CD4-positive, CD25-positive, alpha-beta regulatory T cell (primary cell): ENCODE data around the gene PTPMT1. TPM values are rescaled to one million over a fixed set of nuclear protein-coding genes. Genes with fewer than 3 reads are reported as not detected.
A peak's percentile ranks its signal among the peaks of the same experiment; 100 is the strongest.

ENCODE experiments used
- ATAC-seq, 2 donors: fragments of 150-1000 bp; cut with Tn5 transposase; one replicate each; pipeline ENCODE4 v1.10.0; 2021; ENCODE audit warnings: low read depth in 2 of 2, moderate number of reproducible peaks in 2 of 2, moderate library complexity in 1 of 2
- DNase-seq, 3 donors: peaks; one replicate each; pipeline versions ENCODE4 v3.0.0 to v3.0.0-alpha.2; 2012 to 2022; ENCODE audit warnings: mixed read lengths in 1 of 3
- H3K27ac ChIP-seq: one replicate; pipeline ENCODE4 v1.7.0; 2013; ENCODE audit warnings: mild to moderate bottlenecking, low read length; ENCODE audit not compliant: insufficient read depth, poor library complexity, severe bottlenecking
- H3K27me3 ChIP-seq: one replicate; pipeline ENCODE4 v1.7.0; 2013; ENCODE audit warnings: low read length; ENCODE audit not compliant: control insufficient read depth, insufficient read depth
- H3K36me3 ChIP-seq: one replicate; pipeline ENCODE4 v1.7.0; 2013; ENCODE audit warnings: mild to moderate bottlenecking, low read length, moderate library complexity; ENCODE audit not compliant: control insufficient read depth, insufficient read depth
- H3K4me1 ChIP-seq: 2 replicates; pipeline ENCODE4 v1.7.0; 2013; ENCODE audit warnings: mild to moderate bottlenecking, low read length; ENCODE audit not compliant: insufficient read depth, control insufficient read depth, poor library complexity, severe bottlenecking
- H3K4me3 ChIP-seq: one replicate; pipeline ENCODE4 v1.7.0; 2013; ENCODE audit warnings: low read depth, mild to moderate bottlenecking, low read length, moderate library complexity
- H3K9me3 ChIP-seq, 2 experiments: 1 replicate in 1 of 2; 2 replicates in 1 of 2; pipeline ENCODE4 v1.7.0; 2013; ENCODE audit warnings: low read length in 2 of 2, mild to moderate bottlenecking in 1 of 2, moderate library complexity in 1 of 2; ENCODE audit not compliant: control insufficient read depth in 2 of 2
- H3K27ac Mint-ChIP-seq, 3 donors: one replicate each; pipeline ENCODE4 v1.8.0; 2020 to 2022; ENCODE audit warnings: mild to moderate bottlenecking in 3 of 3, mixed read lengths in 3 of 3, moderate library complexity in 2 of 3
- H3K27me3 Mint-ChIP-seq: one replicate; pipeline ENCODE4 v1.8.0; 2022; ENCODE audit warnings: mild to moderate bottlenecking, mixed read lengths
- H3K36me3 Mint-ChIP-seq: one replicate; pipeline ENCODE4 v1.8.0; 2020; ENCODE audit warnings: mixed read lengths
- H3K4me1 Mint-ChIP-seq, 4 donors: one replicate each; pipeline ENCODE4 v1.8.0; 2020 to 2022; ENCODE audit warnings: mixed read lengths in 4 of 4, mild to moderate bottlenecking in 1 of 4
- H3K4me3 Mint-ChIP-seq, 4 donors: one replicate each; pipeline ENCODE4 v1.8.0; 2020 to 2022; ENCODE audit warnings: mild to moderate bottlenecking in 4 of 4, mixed read lengths in 4 of 4, moderate library complexity in 3 of 4
- H3K9me3 Mint-ChIP-seq, 7 donors: one replicate each; pipeline ENCODE4 v1.8.0; 2020 to 2022; ENCODE audit warnings: mixed read lengths in 7 of 7, mild to moderate bottlenecking in 3 of 7, moderate library complexity in 2 of 7
- polyA plus RNA-seq, 4 donors: library from polyadenylated mRNA; unstranded; fragments of 300-500 nt; fragmentation: Illumina TruSeq; gene quantifications; one replicate each; pipeline ENCODE4 v1.2.3, GENCODE V29; 2021
- total RNA-seq: library from RNA; stranded (reverse); gene quantifications from one replicate; pipeline ENCODE4 v1.2.3, GENCODE V29; 2022

Gene PTPMT1
- total and polyA plus RNA-seq, 5 donors from 2014 or later = 19.5 to 86.1 (median 73.7) TPM

DNA sequence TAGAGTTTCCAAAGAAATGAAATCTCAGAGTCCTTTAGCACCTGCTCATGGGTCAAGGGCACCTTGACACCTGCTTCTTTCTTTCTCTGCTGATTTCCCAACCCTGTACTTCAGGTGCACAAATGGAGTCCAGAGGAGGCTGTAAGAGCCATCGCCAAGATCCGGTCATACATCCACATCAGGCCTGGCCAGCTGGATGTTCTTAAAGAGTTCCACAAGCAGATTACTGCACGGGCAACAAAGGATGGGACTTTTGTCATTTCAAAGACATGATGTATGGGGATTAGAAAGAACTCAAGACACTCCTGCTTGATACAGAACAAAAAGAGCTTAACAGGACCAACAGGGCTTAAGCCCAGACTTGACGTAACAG, 5.9 kb downstream of the PTPMT1 start:
- peak overlapping the region in 2 of 4 donors; percentile 29 to 45 for H3K4me3 Mint-ChIP-seq

GRCh38 chr11:47571895-47572294, 6.5 kb downstream of the PTPMT1 start:
- H3K4me1 Mint-ChIP-seq = peaks cover 6 to 39% (median 14%) of the 10 kb centered on the region in 4 donors
- Histone ChIP-seq H3K36me3 (peaks cover 42% of the 10 kb centered on the region), H3K9me3 (no peaks in the 10 kb centered on the region), H3K4me1 (peaks cover 6% of the 10 kb centered on the region), H3K4me3 (no peak overlapping the region), H3K27ac (no peak overlapping the region), H3K27me3 (no peaks in the 10 kb centered on the region)
- H3K4me3 Mint-ChIP-seq = peak overlapping the region in 1 of 4 donors; percentile 45
- H3K9me3 Mint-ChIP-seq = no peaks in the 10 kb centered on the region
- DNase-seq (no peak), ATAC-seq (no peak)
- peaks cover 13% of the 10 kb centered on the region for H3K36me3 Mint-ChIP-seq
- no peak overlapping the region for H3K27ac Mint-ChIP-seq
- no peaks in the 10 kb centered on the region for H3K27me3 Mint-ChIP-seq

More for the DNA sequence above, 5.9 kb downstream of the PTPMT1 start:
- no peak for DNase-seq
- no peaks in the 10 kb centered on the region for H3K9me3 Mint-ChIP-seq
- H3K4me1 Mint-ChIP-seq = peaks cover 11 to 39% (median 19%) of the 10 kb centered on the region in 4 donors
- no peak overlapping the region for H3K27ac ChIP-seq
- no peaks in the 10 kb centered on the region for H3K27me3 ChIP-seq
- H3K27ac Mint-ChIP-seq = peak overlapping the region in 1 of 3 donors; percentile 54
- ATAC-seq = no peak
- H3K9me3 ChIP-seq = no peaks in the 10 kb centered on the region
- H3K4me1 ChIP-seq = peaks cover 5% of the 10 kb centered on the region
- no peak overlapping the region for H3K4me3 ChIP-seq
- no peaks in the 10 kb centered on the region for H3K27me3 Mint-ChIP-seq
- peaks cover 13% of the 10 kb centered on the region for H3K36me3 Mint-ChIP-seq
- H3K36me3 ChIP-seq = peaks cover 42% of the 10 kb centered on the region

- no peak overlapping the region for H3K27ac ChIP-seq
- no peak overlapping the region for H3K4me3 ChIP-seq
- ATAC-seq = no peak
- no peaks in the 10 kb centered on the region for H3K9me3 Mint-ChIP-seq
- DNase-seq = no peak
- H3K36me3 ChIP-seq = peaks cover 48% of the 10 kb centered on the region
- peak overlapping the region in 1 of 4 donors; percentile 57 for H3K4me3 Mint-ChIP-seq
- peaks cover 13% of the 10 kb centered on the region for H3K36me3 Mint-ChIP-seq
- no peaks in the 10 kb centered on the region for H3K27me3 Mint-ChIP-seq
- H3K4me1 Mint-ChIP-seq = peaks cover 5 to 44% (median 15%) of the 10 kb centered on the region in 4 donors
- no peaks in the 10 kb centered on the region for H3K27me3 ChIP-seq
- H3K9me3 ChIP-seq = no peaks in the 10 kb centered on the region
- H3K4me1 ChIP-seq = peaks cover 15% of the 10 kb centered on the region
- H3K27ac Mint-ChIP-seq = no peak overlapping the region
These were observed 7.4 kb downstream of the PTPMT1 start for GRCh38 chr11:47572715-47573255.

DNA sequence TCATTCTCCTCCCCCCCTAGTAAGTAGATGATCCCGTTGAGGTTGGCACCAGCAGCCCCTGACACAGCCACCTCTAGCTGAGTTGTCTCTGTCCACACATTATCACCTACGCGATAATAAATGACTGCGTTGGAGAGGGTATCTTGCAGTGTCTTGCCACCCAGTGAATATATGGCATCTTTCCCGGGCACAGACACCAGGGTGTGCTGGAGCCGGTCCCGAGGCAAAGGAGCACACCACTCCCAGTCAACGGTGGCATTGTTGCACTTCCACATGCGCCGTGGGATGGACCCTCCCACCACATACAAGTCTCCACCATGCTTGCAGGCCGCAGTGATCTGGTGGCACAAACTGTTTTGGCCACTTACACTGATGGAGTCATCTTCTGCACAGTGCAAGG, 7.9 kb downstream of the PTPMT1 start:
- Histone ChIP-seq H3K27ac (no peak overlapping the region), H3K4me1 (peaks cover 20% of the 10 kb centered on the region), H3K4me3 (no peak overlapping the region), H3K36me3 (peaks cover 48% of the 10 kb centered on the region), H3K27me3 (no peaks in the 10 kb centered on the region), H3K9me3 (no peaks in the 10 kb centered on the region)
- peak overlapping the region in 1 of 4 donors; percentile 57 for H3K4me3 Mint-ChIP-seq
- ATAC-seq (no peak), DNase-seq (no peak)
- no peaks in the 10 kb centered on the region for H3K27me3 Mint-ChIP-seq
- peaks cover 5 to 50% (median 15%) of the 10 kb centered on the region in 4 donors for H3K4me1 Mint-ChIP-seq
- peaks cover 13% of the 10 kb centered on the region for H3K36me3 Mint-ChIP-seq
- no peaks in the 10 kb centered on the region for H3K9me3 Mint-ChIP-seq
- H3K27ac Mint-ChIP-seq = peak overlapping the region in 1 of 3 donors; percentile 43

DNA sequence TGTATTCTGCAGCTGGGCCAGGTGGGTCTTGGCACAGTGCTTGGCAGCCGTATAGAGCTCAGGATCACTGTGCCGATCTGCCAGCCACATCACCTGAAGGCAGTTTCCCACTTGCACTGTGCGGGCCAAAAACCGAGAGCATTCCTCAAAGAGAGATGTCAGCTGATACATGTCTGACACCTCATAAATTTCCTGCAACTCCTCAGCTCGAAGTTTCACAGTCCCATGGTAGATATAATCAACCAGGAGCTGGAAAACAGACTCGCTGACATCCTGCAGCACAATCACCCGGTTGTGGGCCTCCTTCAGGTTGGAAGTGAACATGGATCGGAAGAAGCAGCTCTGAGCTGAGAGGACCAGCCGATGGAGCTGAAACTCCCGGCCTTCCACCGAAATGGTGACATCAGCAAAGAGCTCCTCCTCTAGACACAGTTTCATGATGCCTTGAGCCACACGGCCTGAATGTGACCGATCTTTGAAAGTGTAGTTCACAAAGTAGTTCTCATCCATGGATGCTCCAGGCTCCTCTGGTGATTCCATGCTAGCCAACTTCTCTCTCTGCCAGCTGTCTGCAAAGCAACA, 12.2 kb downstream of the PTPMT1 start:
- Mint-ChIP-seq H3K4me1 (peaks cover 17 to 69% (median 22%) of the 10 kb centered on the region in 4 donors), H3K9me3 (no peaks in the 10 kb centered on the region), H3K4me3 (peak overlapping the region; percentile 97 to 100 (median 98)), H3K36me3 (peaks cover 27% of the 10 kb centered on the region), H3K27me3 (no peaks in the 10 kb centered on the region), H3K27ac (peak overlapping the region in 2 of 3 donors; percentile 55 to 100)
- Histone ChIP-seq H3K4me1 (peaks cover 40% of the 10 kb centered on the region), H3K27me3 (no peaks in the 10 kb centered on the region), H3K27ac (peak overlapping the region; percentile 84), H3K9me3 (no peaks in the 10 kb centered on the region), H3K36me3 (peaks cover 39% of the 10 kb centered on the region), H3K4me3 (peak overlapping the region; percentile 91)
- ATAC-seq (no peak), DNase-seq (no peak)

DNA sequence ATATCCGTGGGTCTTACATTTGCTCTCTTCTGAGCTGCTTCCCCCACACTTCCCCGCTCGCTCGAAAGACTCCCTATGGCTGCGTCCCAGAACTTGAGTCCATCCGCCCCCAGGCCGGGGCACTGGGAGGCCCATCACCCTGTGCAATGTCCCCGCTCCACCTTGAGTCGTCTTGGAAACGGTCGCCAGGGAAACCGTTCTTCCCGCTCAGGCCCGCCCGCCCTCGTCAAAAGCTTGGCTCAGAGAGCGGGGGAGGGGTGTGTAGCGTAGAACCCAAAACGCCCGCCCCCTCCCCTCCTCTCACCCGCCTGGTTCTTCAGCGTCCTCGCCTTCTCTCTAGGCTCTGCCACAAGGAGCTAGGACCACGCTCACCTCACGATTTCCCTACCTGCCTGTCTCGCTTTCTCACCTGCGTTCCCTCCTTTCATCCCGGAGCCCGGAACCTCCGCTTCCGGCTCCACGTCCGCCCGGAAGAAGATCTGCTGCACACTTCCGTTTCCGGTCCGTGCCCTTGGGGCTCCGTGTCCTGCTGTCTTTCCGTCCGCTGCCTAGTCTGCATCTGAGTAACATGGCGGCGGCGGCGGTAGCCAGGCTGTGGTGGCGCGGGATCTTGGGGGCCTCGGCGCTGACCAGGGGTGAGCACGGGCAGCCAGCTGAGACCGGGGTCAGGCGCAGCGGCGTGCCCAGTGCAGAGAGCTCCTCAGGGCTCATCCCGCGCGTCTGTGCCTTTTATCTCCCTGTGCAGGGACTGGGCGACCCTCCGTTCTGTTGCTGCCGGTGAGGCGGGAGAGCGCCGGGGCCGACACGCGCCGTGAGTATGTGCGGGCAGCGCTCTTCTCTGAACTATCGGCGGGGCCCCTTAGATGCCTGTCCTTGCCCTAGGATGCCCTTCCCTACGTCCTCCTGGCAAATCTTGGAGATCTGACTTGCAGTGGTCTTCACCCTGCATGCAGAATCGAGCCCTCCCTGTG, 13.4 kb downstream of the PTPMT1 start, which contains the start of the genes KBTBD4 and NDUFS3:
KBTBD4 (minus strand) TSS at position 447 of the 971 bp plus-strand sequence; CDS start at position 428, 19 bp downstream.
NDUFS3 (plus strand) TSS at position 551 of the 971 bp plus-strand sequence; CDS start at position 569, 18 bp downstream.
- H3K4me3 Mint-ChIP-seq = peak within 1 kb of the TSS; percentile 97 to 100 (median 98)
- no peaks in the 10 kb centered on the region for H3K27me3 ChIP-seq
- no peaks in the 10 kb centered on the region for H3K9me3 Mint-ChIP-seq
- DNase-seq (peak; percentile 84 to 94 (median 89)), ATAC-seq (peak; percentile 95 to 96)
- H3K4me3 ChIP-seq = peak within 1 kb of the TSS; percentile 91
- H3K36me3 ChIP-seq = peaks cover 39% of the 10 kb centered on the region
- peak within 1 kb of the TSS; percentile 84 for H3K27ac ChIP-seq
- H3K9me3 ChIP-seq = no peaks in the 10 kb centered on the region
- H3K27me3 Mint-ChIP-seq = no peaks in the 10 kb centered on the region
- peaks cover 16 to 68% (median 21%) of the 10 kb centered on the region in 4 donors for H3K4me1 Mint-ChIP-seq
- peaks cover 40% of the 10 kb centered on the region for H3K4me1 ChIP-seq
- peaks cover 25% of the 10 kb centered on the region for H3K36me3 Mint-ChIP-seq
- peak within 1 kb of the TSS; percentile 100 for H3K27ac Mint-ChIP-seq

DNA sequence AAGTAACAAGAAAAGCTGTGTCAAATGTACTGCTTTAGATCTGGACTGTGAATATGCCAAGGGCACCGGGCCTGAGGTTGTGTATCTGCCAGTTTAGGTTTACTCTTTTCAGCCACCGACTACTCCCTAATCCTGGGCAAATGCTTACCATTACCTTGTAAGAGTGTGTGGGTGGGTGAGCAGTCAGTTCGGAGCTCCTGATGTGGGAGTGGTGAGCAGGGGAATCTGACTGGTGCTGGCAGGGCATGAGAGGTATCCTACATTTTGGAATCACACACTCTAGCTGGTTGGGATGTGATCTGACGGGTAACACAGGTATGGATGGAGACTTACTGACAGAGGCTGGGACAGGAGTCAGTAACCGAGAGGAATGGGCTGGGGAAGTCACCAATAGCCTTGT, 18.4 kb downstream of the PTPMT1 start:
- no peaks in the 10 kb centered on the region for H3K9me3 Mint-ChIP-seq
- no peaks in the 10 kb centered on the region for H3K9me3 ChIP-seq
- H3K36me3 ChIP-seq = peaks cover 37% of the 10 kb centered on the region
- H3K4me3 ChIP-seq = no peak overlapping the region
- H3K27ac ChIP-seq = no peak overlapping the region
- H3K27me3 Mint-ChIP-seq = no peaks in the 10 kb centered on the region
- peaks cover 28% of the 10 kb centered on the region for H3K36me3 Mint-ChIP-seq
- ATAC-seq (no peak), DNase-seq (no peak)
- no peaks in the 10 kb centered on the region for H3K27me3 ChIP-seq
- H3K4me3 Mint-ChIP-seq = peak overlapping the region in 1 of 4 donors; percentile 1
- no peak overlapping the region for H3K27ac Mint-ChIP-seq
- H3K4me1 Mint-ChIP-seq = peaks cover 8 to 31% (median 15%) of the 10 kb centered on the region in 4 donors
- H3K4me1 ChIP-seq = peaks cover 18% of the 10 kb centered on the region
